Anterior cingulate cortex (tissue), 58 donors: ENCODE data around the gene CDKL2.
A peak's percentile ranks its signal among the peaks of the same experiment; 100 is the strongest.
"Not testable (repeated sequence)": the region's sequence is repeated elsewhere in the genome, so short reads cannot be mapped to it uniquely, and the experiment has no call there.

Experiments
- DNase-seq, 58 donors: peaks; one replicate each; lab custom pipeline; 2025; lab: John Stamatoyannopoulos, UW

Gene CDKL2

DNA sequence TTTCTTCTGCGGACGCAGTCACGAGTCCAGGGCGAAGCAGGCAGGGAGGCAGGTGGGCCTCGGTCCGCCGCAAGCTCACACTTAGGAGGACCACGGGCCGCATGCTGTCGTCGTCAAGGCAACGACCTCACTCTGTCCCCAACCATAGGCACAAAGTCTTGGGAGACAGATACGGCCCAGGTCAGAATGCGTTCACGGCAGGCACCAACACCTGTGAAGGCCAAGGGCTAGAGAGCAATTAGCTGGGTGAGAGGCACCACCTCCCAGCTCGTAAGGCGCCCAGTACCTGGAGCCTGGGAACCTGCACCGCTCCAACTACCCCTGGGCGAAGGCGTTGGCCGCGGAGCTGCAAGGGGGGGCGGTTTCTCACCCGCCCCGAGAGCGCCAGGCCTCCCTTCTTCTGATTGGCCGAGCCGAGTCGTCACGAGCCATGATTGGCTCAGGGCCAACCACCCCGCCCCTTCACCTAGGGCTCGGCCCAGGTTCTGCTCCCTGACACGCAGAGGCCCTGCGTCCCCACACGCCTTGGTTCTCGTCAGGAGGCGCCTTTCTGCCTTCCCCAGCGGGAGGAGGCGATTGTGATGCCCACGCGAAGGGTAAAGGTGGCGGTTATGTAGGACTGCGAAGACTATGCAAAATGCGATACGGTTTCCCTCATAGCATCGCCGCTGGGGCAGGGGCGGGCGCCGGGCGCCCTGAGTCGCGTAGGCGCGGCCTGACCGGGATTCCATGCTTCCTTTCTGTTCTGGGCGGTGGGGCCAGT is at the start of gene CDKL2:
Gene CDKL2 (minus strand): TSS at position 355 of the 763 bp plus-strand sequence. CDS start 4,540 bp downstream, outside the sequence.
- peak in 57 of 58 donors; percentile 24 to 90 (median 69) for DNase-seq

DNA sequence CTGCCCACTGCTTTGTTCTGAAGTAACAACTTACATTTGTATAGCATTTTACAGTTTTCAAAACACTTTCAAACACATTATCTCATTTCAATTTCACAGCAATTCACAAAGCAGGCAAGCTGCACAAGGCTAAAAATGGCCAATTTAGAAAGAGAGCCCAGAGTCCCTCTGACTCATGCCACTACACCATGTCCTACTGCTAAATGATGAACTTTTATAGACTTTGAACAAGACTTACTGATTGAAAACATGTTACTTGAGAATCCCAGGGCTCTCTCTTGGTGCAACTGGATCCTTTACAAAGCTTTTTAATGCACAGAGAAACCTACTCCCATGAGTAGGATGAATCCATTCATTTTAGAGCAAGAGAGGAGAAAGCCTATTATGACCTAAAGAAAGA is 48.6 kb upstream of the CDKL2 start:
- peak in 4 of 58 donors; percentile 1 to 37 (median 12) for DNase-seq

DNA sequence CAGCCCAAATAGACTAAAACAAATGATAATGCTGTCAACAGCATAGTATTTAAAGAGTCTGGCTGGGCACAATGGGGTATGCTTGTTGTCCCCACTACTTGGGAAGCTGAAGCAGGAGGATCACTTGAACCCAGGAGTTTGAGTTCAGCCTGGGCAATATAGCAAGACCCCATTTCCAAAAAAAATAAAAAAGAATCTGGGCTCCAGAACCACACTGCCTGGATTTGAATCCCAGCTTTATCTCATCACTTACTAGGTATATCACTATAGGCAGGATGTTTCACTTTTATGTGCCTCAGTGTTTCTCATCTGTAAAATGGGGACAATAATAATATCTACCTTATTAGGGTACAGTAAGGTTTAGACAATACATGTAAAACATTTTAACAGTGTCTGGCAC is 48.1 kb upstream of the CDKL2 start:
- DNase-seq: no peak

DNA sequence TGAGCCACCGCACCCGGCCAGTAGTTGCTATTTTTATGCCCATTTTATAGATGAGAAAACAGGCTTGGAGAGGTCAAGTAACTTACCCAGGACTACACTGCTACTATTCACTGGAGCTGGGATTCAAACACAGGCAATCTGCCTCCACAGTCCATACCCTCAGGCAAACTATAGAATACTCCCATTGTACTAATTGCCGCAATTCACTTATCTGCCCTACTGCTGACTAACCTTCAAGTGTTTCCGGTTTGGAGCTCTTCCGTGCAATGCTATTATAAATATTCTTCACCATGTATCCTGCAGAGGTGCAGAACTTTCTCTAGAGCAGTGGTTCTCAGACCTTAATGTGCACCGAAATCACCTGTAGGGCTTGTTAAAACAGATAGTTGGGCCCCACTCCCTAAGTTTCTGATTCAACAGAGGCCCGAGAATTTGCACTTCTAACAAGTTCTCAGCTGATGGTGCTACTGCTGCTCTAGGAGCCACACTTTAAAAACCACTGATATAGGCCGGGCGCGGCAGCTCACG is 44.7 kb upstream of the CDKL2 start:
- DNase-seq: no peak

DNA sequence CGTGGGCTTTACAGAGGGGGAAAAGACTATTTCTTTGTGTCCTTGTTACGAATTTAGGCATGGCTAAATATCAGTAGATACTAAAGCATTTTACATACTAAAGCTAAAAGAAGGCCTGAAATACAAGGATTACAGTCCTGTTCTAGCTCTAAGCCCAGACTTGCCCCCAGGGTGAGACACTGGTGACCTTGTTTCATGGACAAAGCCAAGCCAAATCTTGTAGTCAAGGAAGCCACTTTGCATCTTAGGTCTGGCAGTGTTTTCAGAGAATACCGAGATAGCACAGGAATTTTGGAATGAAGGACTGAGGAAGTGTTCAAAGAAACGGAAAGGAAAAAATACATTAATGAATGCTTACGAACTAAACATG is 43.6 kb upstream of the CDKL2 start:
- peak in 1 of 58 donors; percentile 22 for DNase-seq

DNA sequence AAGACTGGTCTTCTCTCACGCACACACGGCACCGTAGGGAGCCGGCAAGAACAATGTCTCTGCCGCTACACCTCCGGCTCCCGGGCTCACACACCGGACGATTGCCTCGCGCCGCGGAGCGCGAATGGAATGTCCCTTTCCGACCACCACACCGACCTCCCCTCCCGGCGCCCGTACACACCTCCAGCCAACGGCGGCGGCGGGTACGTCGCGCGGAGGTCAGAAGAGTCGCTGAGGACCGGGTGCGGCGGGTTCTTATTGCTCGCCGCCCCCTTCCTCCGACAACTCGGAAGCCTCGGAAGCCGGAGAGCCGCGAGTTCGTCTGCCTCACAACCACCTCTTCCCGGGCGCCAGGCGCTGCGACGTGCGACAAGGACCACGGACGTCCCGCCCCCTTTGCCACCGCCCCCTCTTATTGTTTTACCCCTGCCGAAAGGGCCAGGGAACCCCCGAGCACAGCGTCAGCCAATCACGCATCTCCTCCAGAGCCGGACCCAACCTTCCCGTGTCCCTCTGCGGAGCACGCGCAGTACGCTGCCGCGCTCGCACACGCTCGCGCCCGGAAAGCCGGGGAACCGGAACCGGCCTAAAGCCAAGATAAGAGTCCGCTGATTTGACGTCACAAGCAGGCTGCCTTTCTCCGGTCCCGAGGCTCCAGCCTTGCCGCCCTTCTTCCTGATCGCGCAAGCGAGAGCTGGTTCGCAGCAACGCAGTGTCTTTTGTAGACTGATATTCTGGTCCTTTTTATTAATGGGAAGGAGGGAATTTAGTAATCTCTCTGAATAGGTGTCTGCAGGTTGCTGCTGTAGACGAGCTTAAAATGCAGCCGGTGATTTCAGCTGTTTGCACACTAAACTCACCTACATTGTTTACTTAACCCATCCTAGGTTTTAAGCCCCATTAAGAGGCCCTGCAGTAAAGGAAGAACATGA is 43.0 kb upstream of the CDKL2 start, which contains the start of gene G3BP2:
Gene G3BP2 (minus strand): TSS at position 385 of the 932 bp plus-strand sequence. CDS start 11,386 bp downstream, outside the sequence.
- DNase-seq: peak; percentile 90 to 99 (median 97)

DNA sequence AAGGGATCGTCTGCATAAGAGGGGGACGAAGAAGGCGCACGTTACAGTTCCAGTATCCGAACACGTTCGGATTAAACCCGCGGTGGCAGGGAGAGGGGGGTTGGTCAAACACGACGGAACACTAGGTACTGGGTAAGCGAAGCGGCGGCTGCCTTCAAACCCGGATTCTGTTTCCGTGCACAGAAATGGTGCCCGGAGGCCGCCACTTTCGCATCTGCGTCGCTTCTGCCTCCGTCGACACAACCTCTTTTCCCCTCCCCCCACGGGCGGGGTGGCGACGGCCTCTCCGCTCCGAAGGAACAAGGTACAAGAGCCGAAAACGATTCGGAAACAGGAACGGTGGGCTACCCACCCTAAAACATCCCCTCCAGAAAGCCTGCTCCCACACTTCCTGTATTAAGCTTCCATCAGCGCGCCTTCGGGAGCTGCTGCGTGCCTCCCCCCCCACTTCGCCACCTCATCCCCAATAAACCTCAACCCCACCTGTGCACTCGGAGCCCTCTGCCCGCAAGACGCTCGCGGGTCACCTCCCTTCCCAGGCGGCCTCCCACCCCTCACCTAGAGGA is 42.2 kb upstream of the CDKL2 start:
- peak in 56 of 58 donors; percentile 5 to 81 (median 54) for DNase-seq

DNA sequence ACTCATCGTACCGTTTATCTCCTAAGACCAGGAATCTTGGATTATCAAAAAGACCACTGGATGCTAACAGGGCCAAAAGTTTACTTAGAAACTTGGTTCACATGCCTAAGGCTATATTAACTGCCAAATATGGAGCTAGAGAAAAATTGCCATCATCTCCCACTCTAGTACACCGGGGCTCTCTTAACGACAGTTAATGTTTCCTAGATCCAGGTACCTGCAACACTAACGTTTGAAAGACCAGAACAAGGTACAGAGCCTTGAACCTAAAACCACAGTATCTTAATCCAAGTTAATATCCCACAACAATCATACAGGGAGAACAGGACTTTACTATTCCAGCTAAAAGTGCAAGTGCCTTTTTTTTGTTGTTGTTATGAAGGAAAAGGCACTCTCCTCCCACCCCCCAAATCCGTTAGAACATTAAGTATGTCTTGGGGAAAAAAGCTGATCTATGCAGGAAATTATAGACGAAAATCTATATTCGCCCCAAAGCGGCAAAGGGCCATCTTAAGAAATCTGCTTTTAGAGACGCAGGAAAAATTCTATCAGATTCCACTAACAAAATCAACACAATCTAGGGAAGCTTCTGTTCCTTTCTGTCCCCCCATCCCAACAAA is 41.6 kb upstream of the CDKL2 start:
- DNase-seq: no peak

DNA sequence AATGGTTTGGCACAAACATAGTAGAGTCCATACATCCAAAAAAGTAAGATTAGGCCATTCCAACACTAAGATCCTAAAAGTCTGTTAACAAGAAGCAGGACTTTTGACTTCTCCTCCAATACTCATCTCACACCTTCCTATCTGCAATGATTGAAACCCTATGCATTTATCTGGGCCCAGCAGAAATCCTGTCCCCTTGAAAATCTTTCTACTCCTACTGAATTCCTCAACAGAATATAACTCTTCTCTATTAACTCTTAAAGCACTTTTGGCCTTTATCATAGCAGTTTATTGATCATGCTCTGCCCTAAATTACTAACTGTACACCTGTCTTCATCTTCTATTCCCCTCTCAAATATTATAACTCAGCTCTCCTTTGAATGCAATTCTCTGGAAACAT is 38.3 kb upstream of the CDKL2 start:
- no peak for DNase-seq

DNA sequence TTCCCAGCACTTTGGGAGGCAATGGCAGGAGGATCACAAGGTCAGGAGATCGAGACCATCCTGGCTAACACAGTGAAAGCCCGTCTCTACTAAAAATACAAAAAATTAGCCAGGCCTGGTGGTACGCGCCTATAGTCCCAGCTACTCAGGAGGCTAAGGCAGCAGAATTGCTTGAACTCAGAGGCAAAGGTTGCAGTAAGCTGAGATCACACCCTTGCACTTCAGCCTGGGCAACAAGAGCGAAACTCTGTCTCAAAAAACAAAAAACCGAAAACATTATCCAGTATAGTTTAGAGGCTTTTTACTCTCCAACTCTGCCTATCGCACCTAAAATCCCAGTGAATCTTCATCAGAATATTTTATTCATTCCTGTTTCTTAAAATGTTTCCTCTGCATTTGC is 37.3 kb upstream of the CDKL2 start:
- DNase-seq: not testable (repeated sequence)

DNA sequence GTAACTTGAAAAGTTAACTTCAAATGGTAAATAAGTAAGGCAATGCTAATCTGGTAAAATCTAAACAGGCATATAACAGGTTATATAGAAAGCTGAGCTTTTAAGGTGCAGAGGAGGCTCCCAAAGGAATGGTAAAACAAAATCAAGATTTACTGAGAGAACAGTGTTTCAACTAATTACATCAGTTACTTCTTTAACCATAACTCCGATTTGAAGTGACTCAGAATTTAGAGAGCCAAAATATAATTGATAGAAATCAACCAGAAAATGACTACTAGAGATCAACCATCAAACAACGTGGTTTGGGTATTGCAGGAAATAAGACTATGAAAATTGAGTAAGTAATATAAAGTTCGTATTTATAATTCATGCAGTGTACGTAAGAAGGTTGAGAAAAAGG is 36.0 kb upstream of the CDKL2 start:
- no peak for DNase-seq

DNA sequence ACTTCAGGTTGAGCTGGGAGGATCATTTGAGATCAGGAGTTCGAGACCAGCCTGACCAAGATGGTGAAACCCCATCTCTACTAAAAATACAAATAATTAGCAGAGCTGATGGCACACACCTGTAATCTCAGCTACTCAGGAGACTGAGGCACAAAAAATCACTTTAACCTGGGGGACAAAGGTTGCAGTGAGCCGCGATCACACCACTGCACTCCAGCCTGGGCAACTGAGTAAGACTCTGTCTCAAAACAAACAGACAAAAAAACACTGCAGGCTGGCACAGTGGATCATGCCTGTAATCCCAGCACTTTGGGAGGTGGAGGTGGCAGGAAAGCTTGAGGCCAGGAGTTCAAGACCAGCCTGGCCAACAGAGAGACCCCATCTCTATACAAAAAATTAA is 34.3 kb upstream of the CDKL2 start:
- DNase-seq: not testable (repeated sequence)

DNA sequence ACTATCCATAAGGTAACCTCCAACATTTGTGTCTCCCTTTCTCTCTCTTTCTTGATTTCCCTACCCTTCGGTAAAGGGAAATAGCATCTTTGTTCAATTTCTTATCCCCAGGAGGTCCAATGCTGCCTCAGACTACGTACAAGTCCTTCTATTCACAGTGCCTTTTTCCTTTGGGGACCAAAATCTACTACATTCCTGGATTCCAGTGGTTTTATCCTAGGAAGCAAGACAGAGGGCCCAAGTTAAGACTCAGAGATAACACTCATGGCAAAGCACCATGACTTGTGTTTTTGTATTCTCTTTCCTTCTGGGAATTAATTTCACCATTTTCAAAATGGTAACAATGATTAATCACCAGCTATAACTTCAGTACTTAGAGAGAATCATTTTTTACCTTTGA is 32.3 kb upstream of the CDKL2 start:
- DNase-seq: no peak

DNA sequence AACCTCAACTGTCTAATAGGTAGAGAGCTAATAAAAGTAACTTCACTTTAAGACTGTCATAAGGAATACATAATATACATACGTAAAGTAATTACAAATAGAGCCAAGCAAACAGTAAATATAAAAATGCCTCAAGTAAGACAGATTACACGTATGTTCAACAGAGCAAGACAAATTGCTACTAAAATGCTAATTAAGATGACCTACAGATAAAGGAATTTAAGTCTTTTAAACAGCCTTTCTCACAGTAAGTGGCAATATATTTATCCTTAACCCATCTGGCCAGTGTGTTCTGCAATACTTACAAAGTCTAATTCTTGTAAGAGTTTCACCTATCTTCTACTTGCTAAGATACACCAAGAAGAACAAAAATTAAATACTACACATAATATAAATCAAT is 30.2 kb upstream of the CDKL2 start:
- DNase-seq: no peak

DNA sequence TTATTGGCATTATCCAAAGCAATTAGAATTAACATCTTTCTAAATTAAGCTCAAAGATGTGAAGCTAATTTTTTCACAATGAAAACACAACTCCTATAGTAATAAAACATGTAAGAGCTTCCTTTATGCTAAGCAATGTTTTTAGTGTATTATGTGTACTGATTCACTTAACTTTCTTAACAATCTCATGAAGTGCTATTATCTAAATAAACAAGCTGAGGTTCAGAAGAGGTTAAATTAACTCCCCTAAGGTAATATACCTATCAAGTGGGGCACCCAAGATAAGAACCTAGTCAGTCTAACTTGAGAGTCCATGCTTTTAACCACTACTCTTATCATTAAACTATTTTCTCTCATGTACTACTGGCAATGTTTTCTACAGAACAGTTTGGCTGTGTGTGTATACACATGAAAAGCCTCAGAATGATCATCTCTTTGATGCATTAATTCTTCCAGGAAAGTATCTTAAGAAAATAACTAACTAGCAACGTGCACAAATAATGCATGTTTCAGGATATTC is 29.2 kb upstream of the CDKL2 start:
- no peak for DNase-seq

DNA sequence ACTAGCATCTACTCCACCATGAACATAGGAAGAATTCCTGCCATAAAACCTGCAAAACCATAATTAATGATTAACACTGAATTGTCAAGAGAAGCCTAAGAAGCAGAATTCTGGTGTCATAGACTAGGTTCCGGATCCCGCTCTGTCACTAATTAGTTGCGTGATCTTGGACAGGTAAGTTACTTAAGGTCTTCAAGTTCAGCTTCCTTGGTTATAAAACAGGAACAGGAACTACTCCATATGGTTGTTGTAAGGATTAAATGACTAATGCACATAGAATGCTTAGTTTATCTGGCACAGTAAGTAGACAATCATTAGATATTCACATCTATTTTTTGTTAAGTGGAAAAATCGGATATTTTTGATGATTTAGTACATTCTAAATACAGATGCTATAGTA is 28.5 kb upstream of the CDKL2 start:
- no peak for DNase-seq

DNA sequence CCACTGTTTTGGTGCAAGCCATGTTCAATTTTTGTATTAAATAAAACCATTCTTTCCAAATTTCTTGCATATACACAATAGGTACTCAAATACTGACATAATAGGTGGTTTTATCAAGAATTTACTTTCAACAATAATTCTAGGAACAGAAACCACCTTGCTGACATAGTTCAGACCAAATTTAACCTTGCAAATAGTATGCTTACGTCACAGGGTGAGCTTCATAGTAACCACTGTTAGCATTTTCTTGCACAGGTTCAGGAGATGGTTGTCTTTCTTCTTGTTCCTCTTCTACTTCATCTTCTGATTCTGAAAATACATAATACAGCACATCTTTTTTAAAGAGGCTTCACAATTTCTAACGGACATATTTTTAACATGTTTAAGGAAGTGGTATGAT is 25.2 kb upstream of the CDKL2 start:
- no peak for DNase-seq

DNA sequence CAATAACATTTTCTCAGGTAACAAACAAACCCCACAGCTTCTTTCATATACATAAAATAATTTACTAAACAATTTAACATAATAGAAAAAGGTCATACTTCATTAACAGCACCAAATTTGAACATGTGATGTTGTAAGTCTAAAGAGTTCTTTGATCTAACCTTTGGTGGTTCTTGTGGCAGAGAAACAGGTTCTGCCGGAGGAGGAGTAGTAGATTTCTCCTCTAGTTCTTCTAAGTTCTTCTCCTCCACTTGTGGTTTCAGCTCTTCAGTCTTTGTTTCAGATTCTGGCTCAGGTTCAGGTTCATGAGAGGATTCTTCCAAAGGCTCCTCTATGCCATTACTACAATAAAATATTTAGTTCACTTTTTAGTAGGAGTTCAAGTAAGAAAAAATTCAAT is 24.6 kb upstream of the CDKL2 start:
- no peak for DNase-seq

DNA sequence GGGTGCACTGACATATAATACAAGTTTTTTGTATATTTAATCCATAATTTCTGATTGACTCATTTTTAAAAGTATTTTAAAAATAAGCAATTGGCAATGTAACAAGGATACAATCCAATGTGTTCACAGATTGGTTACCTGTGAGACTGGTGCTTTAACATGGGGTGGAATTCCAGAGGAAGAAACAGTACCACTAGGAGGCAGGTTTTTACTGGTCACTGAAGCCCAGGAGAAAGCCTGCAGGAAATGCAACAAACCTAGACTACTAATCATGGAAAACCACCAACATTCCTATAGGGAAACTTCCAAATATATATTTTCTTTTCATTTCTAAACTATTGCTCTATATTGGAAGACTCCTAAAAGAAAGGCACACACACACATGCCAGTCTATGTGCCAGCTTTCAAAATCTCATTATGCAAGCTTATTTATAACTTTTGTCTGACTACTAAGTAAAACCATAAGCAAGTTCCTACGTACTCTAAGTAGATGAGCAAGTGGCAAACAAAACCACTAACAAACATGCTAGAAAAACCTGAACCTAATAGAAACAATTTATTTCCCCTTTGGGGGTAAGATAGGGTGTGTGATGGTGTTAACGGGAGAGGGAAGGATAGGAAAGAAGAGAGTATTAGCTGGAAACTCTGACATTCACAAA is 23.6 kb upstream of the CDKL2 start:
- no peak for DNase-seq

DNA sequence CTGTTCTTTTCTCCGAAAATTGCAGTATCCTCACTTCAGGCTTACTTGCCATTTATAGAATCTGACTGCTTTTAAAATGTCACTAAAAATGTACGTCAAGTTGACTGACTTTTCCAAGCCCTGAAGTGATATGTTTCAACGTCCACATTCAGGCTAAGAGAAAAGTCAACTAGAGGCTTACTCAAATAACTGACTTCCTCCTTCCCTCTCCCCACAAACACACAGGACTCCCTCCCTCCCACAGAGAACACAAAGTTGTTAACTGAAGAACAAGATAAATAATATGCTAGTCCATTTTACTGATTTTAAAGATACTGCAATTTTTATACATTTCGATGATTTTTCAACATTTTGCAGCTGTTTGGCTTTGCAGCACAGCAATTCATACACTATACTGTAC is 13.8 kb upstream of the CDKL2 start:
- no peak for DNase-seq
